CMK (cell line): ENCODE measurements around the gene ZC2HC1B.
A peak's percentile ranks its signal among the peaks of the same experiment; 100 is the strongest.
"Not testable (repeated sequence)": the region's sequence is repeated elsewhere in the genome, so short reads cannot be mapped to it uniquely, and the experiment has no call there.

Experiments used
- DNase-seq: peaks from one replicate; pipeline ENCODE4 v3.0.0-alpha.2; 2010; ENCODE audit warnings: low read depth

The ZC2HC1B gene, protein sequence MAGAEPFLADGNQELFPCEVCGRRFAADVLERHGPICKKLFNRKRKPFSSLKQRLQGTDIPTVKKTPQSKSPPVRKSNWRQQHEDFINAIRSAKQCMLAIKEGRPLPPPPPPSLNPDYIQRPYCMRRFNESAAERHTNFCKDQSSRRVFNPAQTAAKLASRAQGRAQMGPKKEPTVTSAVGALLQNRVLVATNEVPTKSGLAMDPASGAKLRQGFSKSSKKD

DNA sequence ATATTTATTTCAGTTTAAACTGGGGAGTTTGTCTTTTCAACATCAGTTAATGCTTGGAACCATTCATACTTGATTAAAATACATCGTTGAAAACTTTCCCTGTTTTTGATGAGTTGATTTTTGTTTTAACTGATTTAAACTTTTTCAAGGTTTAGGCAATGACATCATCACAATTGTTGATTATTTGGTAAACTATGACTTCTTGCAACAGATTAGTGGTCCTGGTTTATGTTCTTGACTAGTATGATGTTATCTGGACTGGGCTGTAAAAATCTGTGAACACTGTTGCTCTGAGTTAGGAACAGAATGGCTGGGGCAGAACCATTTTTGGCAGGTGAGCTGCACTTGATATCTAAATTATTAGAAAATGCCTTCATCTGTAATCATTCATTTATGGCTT is at the start of gene ZC2HC1B:
Gene ZC2HC1B, plus strand, starts transcription at position 241 of the 400 bp plus-strand sequence. Its CDS starts 66 bp downstream, at position 307.
- DNase-seq: no peak

DNA sequence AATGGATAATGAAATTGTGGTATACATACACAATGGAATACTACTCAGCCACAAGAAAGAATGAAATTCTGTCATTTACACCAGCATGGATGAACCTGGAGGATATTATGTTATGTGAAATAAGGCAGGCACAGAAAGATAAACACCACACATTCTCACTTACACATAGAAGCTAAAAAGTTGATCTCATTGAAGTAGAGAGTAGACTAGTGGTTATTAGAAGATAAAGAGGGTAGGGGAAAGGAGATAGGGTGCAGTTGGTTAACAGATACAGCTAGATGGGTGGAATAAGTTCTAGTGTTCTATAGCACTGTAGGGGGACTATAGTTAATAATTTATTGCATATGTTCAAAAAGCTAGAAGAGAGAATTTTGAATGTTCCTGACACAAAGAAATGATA is 46.7 kb upstream of the ZC2HC1B start:
- DNase-seq: no peak

DNA sequence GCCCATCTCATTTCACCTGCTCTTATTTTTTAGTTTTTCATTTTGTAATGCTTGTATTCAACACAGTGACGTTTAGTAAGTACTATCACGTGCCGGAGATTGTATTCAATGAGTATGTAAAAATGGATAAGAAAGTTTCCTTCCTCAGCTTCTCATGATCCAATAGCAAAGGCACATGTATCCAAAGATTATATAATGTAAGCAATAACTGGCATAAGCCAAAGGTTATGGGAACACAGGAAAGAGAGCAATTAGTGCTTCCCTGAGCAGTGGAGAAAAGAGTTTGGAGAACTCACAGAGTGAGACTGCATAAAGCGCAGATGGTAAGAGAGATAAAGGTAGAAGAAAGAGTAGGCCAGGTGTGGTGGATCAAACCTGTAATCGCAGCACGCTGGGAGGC is 42.9 kb upstream of the ZC2HC1B start:
- DNase-seq: no peak

DNA sequence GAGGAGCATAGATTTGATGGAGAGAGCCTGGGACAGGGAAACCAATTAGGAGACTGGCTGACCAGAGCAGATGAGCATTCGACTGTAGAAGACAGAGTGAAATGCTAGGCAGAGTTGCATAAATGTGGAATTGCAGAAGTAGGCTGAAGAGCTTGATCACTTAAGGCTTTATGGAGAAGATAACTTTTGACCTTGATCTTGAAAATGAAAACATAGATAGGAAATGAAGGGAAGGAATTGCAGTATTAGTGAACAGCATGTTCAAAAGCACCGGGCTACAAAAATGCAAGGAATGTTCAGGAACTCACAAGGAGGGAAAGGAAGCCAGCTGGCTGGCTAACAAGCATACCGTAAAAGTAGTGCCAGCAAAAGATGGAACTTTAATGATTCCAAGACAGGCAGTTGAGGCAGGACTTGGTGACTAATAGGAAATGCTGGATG is 41.7 kb upstream of the ZC2HC1B start:
- DNase-seq: no peak

DNA sequence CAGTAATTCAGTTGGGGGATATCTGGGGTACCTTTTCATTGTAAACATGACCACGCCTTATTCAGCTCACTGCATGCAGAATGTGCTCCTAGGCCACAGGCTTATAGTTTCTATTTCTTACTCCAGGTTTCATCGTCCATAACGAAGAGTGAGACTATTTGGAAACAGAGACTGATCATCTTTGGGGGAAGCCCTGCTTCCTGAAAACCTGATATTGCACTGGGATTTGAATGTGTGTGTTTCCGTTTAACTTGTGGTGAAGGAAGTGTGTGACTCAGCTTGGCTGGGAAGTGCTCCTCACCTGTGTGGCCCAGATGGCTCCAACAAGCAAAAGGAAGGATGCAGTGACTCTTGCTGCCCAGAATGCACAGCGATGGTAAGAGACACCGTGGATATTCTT is 40.7 kb upstream of the ZC2HC1B start:
- DNase-seq: no peak

DNA sequence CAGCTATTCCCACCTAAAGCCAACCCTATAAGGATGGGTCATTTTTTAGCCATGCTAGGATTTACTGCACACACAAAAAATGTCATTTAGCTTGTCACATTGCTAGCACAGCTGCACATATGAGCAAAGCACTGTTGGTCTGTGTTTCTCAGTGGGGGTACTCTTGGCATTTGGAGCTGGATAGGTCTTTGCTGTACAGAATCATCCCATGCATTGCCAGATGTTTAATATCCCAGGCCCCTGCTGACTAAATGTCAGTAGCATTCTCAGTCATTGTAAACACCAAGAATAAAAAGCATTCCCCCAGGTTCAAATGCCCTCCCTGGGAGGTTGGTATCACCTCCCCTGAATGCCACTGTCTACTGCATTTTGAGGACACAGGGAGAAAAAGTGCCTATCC is 35.7 kb upstream of the ZC2HC1B start:
- no peak for DNase-seq

DNA sequence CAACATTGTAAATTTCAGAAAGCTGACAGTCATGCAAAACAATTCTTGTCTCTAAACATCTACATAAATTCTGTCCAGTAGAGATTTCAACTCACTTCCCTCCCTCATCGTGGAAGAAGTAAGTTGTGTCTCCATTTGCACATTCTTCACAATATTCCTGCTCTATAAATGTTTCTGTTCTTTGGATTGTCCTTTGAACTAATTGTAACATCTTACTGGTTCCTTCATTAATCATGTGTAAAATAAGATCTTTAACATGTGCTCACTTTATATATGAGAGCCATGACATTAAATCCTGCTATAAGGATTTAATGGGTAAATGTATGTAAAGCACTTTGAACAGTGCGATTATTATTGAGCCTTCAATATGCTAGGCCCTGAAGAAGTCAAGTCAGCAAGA is 28.1 kb upstream of the ZC2HC1B start:
- DNase-seq: no peak

DNA sequence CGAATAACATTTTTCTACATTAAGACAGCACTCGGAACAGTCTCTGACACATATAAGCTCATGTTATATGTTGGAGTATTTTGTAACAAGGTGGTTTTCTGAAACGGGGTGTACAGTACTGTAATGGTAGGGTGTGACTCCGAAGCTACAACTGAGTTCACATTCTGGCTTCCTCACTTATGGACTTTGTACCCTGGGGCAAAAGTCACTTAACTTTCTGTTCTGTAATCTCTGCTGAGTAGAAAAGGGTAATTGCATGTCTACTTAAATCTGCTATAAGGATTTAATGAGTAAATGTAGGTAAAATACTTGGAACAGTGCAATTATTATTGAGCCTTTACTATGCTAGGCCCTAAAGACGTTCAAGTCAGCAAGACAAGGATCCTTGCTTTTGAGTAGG is 25.9 kb upstream of the ZC2HC1B start:
- DNase-seq: no peak

DNA sequence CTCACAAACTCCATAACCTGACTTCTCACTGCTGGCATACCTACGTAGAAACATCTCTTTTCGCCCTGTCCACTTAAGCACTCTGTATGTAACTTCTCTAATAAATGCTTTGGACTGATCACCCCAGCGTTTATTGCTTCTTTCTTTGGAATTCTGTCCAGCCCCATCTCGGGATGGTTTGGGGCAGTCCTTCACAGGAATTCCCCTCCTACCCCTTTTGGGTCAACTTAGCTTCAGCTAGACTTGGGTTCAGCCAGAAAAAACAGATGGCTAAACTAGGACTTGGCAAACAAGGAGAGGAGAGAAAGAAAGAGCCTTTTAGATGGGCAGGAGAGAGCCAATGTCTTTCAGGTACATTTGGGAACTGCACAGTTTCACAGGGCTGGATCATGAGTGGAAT is 25.1 kb upstream of the ZC2HC1B start:
- DNase-seq: no peak

DNA sequence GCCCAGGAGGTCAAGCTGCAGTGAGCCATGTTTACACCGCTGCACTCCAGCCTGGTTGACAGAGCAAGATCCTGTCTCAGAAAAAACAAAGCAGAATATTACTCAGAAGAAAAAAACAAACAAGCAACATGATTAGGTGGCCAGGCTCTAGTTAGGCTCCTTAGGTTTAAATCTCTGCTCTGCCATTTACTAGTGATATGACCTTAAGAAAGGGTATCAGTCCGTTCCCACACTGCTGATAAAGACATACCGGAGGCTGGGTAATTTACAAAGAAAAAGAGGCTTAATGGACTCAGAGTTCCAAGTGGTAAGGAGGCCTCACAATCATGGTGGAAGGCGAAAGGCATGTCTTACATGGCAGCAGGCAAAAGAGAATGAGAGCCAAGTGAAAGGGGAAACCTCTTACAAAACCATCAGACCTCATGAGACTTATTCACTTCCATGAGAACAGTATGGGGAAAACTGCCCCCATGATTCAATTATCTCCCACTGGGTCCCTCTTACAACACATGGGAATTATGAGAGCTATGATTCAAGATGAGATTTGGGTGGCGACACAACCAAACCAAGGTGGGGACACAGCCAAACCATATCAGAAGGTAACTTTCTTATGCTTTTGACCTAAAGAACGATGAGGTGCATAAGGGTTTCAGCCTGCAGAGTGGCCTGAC is 23.5 kb upstream of the ZC2HC1B start:
- DNase-seq: no peak

DNA sequence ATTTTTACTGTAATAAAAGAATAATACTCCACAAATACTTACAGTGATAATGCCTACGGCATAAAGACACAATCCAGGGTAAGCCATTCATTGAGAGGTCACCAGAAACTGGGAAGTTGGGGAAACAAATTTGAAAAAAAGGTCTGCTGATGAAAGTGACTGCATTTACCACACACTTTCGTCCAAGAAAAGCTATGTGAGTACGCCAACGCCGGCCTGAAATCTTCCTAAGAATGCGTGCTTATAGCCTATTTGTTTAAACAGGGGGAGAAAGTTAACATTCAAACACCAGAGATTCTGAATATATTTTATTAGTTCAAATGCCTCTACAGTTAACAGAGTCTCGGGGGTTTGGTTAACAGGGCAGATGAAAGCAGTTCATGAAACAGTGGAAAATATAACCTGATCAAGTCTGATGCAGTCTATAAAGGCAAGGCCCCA is 21.8 kb upstream of the ZC2HC1B start:
- DNase-seq: no peak

DNA sequence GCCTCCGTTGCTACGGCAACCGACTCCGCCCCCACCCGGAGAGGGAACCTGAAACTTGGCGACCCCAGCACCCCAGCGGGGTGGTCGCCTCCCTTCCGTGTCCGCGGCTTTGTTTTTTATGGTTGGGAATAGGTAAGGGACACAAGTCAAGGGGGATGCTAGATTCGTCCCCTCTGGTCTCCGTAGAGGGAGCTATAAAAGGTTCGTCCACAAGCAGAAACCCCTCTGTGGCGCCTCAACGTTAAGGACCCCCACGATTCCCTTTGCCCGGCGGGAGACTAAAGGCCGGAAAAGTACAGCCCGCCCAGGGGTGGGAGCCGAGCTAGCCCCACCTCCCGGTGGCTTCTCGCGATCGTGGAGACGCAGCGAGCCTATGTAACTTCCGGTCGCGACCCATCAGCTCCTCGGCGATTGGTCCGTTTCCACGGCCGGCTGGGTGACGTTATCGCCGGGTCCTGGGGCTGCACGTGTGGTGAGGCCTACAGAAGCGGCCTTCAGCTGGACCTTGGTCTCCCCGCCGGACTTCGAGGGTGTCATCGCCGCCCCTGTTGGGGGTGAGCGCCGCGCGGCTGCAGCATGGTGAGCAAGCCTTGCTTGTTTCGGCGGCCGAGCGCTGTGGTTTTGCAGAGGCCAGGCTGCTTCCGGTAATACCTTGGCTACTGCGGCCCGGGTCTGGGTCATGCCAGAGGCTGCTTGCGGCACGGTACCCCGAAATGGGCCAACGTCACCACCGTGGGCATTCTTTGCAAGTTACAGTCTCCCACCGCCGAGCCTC is 21.2 kb upstream of the ZC2HC1B start, which contains the start of gene LTV1:
Gene LTV1, plus strand, starts transcription at position 437 of the 775 bp plus-strand sequence. Its CDS starts 140 bp downstream, at position 577.
- peak; percentile 91 for DNase-seq

DNA sequence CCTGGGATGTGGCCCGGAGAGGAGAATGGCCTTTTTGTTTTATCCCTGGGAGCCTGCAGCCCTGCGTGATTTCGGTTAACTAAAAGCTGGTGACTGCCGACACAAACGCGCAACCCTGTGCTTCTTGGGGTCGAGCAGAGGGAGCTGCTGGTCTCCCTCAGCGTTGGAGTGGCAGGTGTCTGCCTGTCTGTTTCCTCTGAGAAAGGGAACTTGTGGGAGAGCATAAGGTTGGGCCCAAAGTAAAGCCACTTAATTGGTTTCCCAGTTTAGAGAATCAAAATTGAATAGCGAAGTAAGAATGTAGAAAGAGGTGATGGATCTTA is 20.6 kb upstream of the ZC2HC1B start:
- DNase-seq: no peak

DNA sequence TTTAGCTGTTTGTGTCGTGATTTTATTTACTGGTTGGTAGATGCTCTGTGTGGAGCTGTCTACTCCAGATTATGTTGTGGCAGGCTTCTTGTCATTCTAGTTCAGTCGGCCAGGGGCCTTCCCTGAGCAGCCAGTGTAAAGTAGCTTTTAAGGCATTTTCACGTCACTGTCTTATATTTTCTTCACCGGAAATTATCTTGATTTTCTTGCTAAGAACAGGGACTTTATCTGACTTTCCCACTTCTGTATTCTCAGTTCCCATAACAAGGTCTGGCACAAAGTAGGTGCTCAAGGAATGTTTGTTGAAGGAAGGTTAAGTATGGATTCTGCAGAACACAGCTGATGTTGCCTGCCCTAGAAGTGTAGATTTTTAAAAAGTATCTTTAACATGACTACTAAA is 20.3 kb upstream of the ZC2HC1B start:
- DNase-seq: no peak

DNA sequence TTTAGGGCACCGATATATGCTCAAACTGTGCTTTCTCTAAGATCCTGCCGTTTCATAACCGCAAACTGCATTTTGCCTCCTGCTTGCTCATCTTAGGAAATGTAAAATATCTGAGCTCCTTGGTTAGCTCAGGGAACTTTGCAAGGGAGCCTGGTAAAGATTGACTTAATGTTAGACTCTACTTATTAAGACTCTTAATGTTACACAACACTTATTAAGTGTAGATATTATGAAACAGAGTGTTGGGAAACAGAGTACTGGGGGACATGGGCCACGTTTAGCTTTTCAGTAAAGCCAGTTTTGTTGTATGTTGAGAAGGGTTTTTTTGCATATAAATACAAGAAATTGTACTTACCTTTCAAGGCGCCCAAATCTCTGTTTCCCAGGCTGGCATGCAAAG is 19.2 kb upstream of the ZC2HC1B start:
- DNase-seq: no peak

DNA sequence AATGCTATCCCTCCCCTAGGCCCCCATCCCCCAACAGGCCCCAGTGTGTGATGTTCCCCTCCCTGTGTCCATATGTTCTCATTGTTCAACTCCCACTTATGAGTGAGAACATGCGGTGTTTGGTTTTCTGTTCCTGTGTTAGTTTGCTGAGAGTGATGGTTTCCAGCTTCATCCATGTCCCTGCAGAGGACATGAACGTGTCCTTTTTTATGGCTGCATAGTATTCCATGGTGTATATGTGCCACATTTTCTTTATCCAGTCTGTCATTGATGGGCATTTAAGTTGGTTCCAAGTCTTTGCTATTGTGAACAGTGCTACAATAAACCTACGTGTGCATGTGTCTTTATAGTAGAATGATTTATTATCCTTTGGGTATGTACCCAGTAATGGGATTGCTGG is 12.6 kb upstream of the ZC2HC1B start:
- not testable (repeated sequence) for DNase-seq

DNA sequence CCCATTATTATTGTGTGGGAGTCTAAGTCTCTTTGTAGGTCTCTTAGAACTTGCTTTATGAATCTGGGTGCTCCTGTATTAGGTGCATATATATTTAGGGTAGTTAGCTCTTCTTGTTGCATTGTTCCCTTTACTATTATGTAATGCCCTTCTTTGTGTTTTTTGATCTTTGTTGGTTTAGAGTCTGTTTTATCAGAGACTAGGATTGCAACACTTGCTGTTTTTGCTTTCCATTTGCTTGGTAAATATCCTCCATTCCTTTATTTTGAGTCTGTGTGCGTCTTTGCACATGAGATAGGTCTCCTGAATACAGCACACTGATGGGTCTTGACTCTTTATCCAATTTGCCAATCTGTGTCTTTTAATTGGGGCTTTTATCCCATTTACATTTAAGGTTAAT is 9.2 kb upstream of the ZC2HC1B start:
- DNase-seq: not testable (repeated sequence)

DNA sequence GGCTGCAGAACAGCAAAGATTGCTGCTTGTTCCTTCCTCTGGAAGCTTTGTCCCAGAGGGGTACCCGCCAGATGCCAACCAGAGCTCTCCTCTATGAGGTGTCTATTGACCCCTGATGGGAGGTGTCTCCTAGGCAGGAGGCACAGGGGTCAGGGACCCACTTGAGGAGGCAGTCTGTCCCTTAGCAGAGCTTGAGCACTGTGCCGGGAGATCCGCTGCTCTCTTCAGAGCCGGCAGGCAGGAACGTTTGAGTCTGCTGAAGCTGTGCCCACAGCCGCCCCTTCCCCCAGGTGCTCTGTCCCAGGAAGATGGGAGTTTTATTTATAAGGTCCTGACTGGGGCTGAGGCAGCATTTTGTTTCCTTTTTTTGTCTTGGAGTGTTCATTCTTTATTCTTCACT is 7.5 kb upstream of the ZC2HC1B start:
- not testable (repeated sequence) for DNase-seq

DNA sequence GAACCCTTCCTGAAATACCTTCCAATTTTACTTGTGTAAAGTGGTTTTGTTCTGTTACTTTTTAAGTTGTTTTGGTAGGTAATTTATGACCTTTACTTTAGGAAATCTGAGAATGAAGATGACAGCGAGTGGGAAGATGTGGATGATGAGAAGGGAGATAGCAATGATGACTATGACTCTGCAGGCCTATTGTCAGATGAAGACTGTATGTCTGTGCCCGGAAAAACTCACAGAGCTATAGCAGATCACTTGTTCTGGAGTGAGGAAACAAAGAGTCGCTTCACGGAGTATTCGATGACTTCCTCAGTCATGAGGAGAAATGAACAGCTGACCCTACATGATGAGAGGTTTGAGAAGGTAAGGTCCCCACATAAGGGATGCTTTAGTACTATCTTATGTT is 6.6 kb upstream of the ZC2HC1B start:
- no peak for DNase-seq

DNA sequence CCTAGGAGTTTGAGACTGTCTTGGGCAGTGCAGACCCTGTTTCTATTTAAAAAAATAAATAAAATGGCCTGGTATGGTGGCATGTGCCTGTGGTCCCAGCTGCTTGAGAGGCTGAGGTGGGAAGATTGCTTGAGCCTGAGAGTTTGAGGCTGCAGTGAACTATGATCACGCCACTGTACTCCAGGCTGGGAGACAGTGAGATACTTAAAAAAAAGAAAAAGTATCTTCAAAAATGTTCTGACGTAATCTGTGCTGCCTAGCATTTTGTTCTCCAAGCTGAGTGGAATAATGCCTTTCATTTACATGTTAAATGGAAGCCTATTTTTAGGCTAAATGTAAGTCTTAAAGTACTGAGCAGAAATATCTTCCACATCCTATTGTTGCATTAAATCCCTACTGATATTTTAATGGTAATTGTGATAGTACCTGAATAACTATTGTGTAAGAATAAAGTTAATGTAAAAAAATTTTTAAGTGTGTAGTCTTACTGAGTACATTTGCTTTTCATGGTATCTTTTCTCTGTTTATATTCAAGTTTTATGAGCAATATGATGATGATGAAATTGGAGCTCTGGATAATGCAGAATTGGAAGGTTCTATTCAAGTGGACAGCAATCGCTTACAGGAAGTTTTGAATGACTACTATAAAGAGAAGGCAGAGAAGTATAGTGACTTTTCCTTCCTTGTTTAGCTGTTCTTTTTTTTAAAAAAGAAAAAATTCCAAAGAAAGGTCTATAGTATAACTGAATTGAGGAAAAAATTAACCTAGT is 4.2 kb upstream of the ZC2HC1B start:
- no peak for DNase-seq

DNA sequence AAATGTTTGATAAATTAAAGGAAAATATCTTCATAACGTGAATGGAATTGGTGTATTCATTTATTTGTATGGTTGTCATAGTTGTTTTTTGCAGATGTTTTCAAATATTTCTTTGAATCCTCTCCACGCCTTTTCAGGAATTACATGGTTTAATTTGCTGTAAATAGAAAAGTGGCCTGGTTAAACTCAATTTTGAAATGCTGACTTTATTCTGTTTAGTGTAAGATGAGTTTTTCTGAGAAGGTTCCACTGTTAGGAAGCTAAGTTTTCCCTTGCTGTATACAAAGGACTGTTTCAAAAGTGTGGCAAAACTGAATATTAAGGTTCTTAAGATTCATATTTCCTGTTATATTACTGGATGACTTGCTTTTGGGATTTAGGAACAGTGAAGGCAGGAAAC is 503 bp upstream of the ZC2HC1B start:
- no peak for DNase-seq

DNA sequence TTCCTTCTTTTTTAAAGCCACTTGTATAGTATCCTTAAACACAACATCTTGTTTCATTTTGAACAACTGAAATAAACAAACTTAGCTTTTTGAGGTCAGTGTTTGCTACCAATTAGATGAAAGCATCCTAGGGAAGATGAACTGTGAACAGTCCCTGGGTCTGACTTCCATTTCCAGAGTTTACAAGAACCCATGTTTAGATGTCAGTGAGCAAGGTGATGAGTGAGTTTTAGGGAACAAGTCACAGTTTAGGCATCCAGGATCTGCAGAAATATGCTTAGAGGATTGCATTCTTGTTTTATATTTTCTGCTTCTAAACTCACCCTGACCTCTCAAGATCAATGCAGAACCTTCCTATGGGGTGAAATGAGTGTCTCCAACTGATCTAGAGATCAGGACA is 3.0 kb downstream of the ZC2HC1B start:
- DNase-seq: no peak
